HG02759 (cell line): ENCODE measurements around the gene SH3GLB1.

ENCODE experiments used
- ATAC-seq: cut with Tn5 transposase; IDR thresholded peaks from one replicate; pipeline ENCODE4 v1.9.1; 2021; ENCODE audit warnings: mild to moderate bottlenecking, moderate library complexity; ENCODE audit not compliant: unreplicated experiment

Gene SH3GLB1

DNA sequence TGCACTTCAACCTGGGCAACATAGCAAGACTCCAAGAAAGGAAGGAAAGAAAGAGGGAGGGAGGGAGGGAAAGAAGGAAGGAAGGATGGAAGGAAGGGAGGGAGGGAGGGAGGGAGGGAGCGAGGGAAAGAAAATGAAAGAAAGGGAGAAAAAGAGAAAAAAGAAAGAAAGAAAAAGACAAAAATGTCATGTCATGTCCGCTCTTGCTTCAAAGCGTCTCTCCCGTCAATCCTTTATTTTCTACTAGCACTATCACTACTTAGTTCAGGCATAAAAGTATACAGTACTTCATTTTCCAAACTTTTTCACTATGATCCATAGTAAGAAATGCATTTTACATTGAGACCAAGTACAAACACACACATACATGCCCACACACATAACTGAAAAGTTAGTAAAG, 64.7 kb downstream of the SH3GLB1 start:
- no peak for ATAC-seq

- peak; percentile 24 for ATAC-seq
Measured at GRCh38 chr1:86773341-86774288, 69.2 kb downstream of the SH3GLB1 start.

GRCh38 chr1:86774305-86775295, 70.2 kb downstream of the SH3GLB1 start:
- peak; percentile 97 for ATAC-seq

DNA sequence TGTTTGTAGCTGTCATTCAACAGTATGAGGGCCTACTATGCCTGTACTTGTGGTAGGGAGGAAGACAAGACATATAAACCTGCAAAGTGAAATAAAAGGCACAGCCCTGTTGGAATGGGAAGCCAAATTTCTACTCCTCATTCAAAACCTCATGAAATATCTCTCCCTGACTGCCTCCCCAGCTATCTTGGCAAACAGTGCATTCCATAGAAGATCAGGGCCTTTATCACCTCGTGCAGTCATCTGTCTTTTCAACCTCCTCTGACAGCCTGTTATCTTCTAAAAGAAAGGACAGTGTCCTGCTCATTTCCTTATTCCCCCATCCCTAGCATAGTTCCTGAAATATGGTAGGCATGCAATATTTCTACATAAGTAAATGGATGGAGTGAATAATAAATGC, 71.0 kb downstream of the SH3GLB1 start:
- ATAC-seq, result no peak

DNA sequence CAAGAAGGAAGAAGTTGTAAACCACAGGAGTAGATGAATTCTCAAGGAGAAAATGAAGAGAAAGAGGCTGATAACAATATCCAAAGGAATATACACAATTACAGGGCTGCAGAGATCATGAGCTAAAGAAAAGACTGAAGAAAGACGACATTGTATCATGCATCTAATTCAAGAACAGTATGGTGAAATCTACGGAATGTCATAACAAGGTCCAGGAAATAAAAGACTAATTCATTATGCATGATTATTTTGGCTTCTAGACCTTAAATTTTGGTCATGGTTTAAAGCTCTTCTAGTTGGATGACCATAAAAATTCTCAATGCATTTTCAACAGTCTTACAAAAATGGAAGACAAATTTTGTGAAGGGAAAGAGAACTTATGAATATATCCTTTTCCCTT, 71.7 kb downstream of the SH3GLB1 start:
- ATAC-seq, result no peak

DNA sequence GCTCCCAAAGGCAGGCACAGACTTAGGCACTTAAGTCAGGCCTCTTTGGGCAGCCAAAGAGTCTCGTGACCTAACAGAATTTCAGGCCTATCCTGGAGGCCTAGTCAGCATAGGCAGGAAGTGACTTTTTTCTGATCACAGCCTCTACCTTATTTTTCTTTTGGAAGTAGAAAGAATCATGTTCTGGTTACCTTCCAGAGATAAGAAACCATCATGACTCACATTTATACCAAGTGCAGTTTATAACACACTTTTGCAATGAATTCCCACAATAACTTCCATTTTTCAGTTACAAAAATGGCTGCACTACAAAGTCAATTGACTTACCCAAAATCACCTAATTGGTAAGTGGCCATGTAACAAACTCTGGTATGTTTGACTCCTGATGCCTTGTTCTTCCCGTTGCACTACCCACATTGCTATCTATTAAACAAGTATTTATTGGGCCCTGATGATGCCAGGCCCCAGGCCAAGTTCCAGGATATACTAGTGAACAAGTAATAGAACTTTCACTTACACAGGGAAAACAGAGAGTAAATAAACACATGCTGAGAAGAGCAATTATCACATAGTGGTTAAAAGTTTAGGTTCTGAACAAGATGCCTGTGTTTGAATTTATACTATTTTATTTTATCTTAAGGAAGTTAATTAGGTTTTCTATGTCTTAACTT, 74.3 kb downstream of the SH3GLB1 start:
- ATAC-seq, result no peak

GRCh38 chr1:86779308-86780191, 75.2 kb downstream of the SH3GLB1 start:
- no peak for ATAC-seq

DNA sequence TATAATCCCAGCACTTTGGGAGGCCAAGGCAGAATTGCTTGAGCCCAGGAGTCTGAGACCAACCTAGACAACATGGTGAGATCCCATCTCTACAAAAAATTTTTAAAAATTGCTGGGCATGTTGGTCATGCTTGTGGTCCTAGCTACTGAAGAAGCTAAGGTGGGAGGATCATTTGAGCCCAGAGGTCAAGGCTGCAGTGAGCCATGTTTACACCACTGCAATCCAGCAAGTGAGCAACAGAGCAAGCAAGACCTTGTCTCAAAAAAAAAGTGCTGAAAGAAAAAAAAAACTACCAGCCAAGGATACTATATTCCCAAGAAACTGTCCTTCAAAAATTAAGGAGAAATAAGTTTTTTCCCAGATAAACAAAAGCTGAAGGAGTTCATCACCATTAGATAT, 78.1 kb downstream of the SH3GLB1 start:
- ATAC-seq, result no peak

- ATAC-seq, result no peak
Measured at GRCh38 chr1:86787621-86788020, 83.2 kb downstream of the SH3GLB1 start.

GRCh38 chr1:86788300-86789206, 84.2 kb downstream of the SH3GLB1 start:
- ATAC-seq, result peak; percentile 67

DNA sequence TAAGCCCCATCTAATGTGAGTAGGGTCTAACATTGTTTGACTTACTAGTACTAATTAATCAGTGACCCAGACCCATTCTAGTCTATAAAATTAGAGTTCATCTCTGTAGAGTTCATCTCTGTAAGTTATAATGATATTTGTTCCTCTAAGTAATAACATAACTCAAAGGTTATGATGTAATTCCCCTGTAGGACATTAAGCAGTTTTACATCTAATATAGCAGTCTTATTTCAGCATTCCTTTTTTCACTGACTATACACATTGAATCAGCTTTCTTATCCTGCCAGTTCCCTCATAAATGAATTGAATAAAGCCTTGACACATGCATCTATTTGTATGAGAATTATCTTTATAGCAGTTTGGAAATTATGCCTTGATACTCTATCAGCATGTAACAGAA, 90.9 kb downstream of the SH3GLB1 start:
- ATAC-seq, result no peak
